A204.1 (cell line): ENCODE measurements around the gene SEC31B.

ENCODE experiments used
- FAIRE-seq: peaks from 2 replicates; lab custom pipeline; 2012; peaks lifted over from hg19 to GRCh38; lab: Jason Lieb, UNC

Gene SEC31B

GRCh38 chr10:100489396-100489795, 30.3 kb downstream of the SEC31B start:
- FAIRE-seq = no peak

DNA sequence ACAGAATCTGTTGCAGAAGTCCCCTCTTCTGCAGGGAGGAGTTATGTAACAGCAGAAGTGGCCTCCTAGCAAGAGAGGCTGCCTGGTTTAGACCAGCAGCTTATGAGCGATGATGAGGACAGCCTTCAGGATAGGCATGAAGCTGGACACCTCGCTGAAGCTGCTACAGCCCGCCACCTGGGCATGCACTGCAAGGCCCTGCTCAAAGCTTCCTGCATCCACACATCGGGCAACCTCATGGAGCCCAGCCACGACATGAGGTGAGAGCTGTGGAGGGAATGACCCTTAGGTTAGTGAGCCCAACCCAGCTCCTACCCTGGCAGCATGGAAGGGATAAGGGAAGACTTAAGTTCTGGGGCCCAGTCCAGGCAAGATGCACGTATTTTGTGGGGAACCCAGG, 32.1 kb downstream of the SEC31B start:
- FAIRE-seq = no peak

DNA sequence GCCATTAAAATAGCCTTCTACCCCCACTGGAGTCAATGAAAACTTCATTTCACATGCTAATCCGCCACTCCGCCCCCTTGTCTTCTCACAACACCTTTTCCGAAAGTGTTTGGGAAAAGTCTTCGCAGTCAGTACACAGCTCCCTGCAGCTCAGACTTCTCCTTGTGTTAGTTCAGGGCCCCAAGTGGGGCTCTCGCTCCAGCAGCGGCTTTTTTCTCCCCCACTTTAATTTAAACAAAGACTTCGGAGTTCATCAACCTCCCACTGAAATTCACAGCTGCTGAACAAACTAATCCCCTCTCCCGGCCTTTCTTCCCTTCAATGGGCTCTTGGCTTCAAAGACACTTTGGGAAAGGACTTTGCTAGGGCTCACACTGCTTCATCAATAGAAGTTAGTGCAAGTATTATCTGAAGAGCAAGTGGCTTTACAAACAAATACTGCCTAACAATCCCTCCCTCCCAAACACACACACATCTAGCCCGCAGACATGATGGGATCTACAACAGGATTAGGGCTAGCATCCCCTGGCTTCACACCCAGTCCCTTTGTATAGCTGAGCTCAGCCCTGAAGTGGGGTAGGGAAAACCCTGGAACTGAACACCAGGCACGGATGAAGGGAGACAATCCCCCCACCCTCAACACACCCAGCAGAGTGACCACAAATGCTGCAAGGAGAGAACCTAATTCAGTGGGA, 33.7 kb downstream of the SEC31B start:
- FAIRE-seq = no peak

DNA sequence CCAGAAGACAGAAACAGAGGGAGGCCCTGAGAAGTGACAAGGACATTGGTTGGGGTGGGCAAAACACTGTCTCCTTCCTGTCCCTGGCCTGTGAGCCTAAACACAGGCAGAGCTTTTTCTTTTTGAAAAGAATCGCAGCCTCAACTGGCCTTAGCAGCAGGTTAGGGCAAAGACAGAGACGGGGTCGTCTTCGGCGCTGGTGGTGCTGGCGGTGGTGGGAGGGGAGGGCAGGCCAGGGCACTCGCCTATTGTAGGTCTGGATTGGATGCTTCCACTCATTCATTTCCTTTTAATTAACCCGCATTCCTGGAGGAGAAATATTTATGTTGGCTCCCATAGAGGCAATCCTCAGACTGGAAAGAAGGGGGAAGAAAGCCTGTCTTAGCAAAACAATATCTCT, 34.3 kb downstream of the SEC31B start:
- FAIRE-seq = no peak

DNA sequence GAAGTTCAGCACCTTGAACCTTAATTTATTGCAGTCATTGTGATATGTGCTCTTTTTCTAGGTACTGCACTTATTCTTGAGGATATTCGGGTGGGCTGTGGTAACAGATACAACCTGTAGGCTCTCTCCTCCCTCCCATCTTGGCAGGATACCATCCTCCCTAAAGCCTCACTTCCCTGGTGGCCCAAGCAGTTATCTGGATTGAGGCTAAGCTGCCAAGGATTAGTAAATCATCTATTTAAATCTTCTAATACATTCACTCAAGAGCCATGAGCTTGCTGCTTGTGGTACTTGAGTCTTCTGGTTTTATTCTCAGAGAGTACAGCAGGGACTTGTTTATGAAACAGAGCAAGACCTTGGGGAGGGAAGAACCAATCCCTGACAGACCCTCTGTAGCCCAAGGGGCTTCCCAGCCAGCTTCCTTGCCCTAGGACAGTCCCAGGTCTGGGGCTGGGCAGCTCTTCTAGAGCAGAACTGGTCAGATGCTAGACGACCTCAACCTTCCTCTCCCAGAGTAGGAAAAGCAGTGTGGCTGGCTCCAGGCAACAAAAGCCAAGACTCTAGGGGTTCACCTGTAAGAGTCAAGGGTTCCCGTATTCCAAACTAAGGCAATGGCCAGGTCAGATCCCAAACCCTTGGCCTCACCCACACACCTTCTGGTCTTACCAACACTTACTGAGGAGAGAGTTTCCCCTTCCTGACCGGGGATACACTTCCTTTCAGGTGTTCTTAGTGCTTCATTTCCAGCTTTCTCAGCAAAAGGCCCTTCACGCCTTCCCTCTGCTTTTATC, 35.6 kb downstream of the SEC31B start:
- FAIRE-seq = no peak

- no peak for FAIRE-seq
Measured at GRCh38 chr10:100482834-100483185, 36.9 kb downstream of the SEC31B start.

- FAIRE-seq = no peak
Measured at GRCh38 chr10:100482181-100482833, 37.4 kb downstream of the SEC31B start.

DNA sequence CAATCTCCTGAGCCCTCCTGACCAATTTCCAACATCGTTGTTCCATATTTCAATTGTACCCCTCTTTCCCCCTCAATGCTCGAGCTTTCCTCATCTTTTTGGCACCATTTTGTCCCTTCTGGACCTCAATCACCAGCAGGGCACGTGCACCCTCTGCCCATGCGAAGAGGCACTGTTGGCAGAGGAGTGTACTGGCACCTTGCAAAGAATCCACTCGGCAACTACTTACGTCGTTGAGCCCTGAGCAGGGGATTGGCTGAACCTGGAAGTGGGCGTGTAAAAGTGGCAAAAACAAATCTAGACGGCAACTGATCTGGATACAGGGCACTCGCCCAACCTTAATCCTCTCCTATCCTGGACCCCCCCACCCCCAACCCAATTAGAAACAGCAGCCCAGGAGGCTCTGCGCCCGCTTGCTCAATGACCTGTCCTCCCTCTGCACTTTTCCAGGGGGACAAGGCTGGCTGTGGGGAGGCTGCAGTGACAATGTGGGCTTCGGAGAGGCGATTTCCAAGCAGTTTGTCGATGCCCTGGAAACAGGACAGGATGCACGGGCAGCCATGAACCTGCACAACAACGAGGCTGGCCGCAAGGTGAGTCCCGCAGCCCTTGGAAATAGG, 38.1 kb downstream of the SEC31B start:
- FAIRE-seq = peak; percentile 72

GRCh38 chr10:100480002-100480401, 39.7 kb downstream of the SEC31B start:
- no peak for FAIRE-seq

- FAIRE-seq = no peak
Measured at GRCh38 chr10:100479037-100479436, 40.6 kb downstream of the SEC31B start.

DNA sequence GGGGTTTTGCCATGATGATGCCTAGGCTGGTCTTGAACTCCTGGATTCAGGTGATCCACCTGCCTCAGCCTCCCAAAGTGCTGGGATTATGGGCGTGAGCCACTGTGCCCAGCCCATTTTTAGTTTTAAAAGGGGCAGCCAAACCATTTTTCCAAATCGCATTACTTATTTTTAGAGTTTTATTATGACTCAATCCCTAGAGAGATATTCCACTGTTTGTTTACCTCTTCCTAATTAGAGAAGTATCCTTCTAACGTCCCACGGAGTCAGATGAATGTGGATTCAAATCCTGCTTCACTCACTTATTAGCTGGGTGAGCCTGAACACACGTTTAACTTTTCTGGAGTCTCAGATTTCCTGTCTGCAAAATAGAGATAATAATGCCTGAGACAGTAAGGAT, 41.7 kb downstream of the SEC31B start:
- no peak for FAIRE-seq

DNA sequence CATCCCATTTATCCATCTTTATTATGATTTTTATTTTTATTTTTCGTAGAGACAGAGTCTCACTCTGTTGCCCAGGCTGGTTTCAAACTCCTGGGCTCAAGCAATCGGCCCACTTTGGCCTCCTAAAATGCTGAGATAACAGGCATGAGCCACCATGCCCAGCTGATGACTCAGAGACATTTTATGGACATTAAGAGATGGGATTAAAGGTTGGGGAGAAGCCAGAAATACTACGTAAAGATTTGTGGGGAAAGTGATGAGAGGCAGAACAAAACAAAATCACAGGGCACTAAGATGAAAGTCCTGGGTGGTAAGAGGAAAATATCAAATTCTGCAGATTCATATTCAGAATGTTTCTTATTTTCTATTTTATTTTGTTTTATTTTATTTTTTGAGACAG, 49.3 kb downstream of the SEC31B start:
- no peak for FAIRE-seq

GRCh38 chr10:100469756-100470155, 49.9 kb downstream of the SEC31B start:
- no peak for FAIRE-seq

DNA sequence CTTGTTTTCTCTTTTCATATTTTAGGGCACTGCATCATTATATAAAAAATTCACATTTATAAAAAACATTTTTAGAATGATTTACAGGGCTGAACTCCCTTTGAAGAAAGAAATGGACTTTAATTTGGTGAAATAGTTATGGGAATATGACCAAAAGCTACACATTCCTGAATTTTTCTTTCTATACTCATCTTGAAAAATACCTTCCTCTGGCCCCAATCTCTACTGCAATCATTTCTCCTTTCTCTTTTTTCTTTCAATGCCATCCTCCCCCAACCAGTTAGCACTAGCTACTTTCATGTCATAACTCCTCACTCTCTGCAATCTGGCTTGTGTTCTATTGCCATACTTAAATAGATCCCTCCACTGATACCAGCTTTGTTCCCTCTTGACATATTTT, 50.7 kb downstream of the SEC31B start:
- FAIRE-seq = no peak

- FAIRE-seq = no peak
Measured at GRCh38 chr10:100468322-100468721, 51.3 kb downstream of the SEC31B start.

- FAIRE-seq = no peak
Measured at GRCh38 chr10:100462709-100463108, 57.0 kb downstream of the SEC31B start, which contains the start of gene WNT8B. WNT8B (plus strand) TSS chr10:100463009; CDS start chr10:100463169, 160 bp downstream.

DNA sequence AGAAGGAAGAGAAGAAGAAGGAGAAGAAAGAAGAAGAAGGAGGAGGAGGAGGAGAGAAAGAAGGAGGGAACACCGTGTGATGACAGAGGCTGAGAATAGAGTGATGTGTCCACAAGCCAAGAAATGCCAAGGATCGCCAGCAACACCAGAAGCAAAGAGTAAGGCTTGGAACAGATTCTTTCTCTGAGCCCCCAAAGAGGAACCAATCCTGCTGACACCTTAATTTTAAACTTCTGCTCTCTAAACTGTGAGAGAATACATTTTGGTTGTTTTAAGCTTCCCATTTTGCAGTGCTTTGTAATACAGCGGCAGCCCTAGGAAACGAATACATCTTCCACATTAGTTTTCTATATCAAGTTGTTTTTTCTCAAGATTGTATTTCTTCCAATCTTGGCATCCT, 70.7 kb downstream of the SEC31B start:
- no peak for FAIRE-seq

GRCh38 chr10:100447663-100448062, 72.0 kb downstream of the SEC31B start:
- FAIRE-seq = no peak

- FAIRE-seq = no peak
Measured at GRCh38 chr10:100446130-100446761, 73.4 kb downstream of the SEC31B start.

GRCh38 chr10:100442548-100442947, 77.1 kb downstream of the SEC31B start:
- no peak for FAIRE-seq

DNA sequence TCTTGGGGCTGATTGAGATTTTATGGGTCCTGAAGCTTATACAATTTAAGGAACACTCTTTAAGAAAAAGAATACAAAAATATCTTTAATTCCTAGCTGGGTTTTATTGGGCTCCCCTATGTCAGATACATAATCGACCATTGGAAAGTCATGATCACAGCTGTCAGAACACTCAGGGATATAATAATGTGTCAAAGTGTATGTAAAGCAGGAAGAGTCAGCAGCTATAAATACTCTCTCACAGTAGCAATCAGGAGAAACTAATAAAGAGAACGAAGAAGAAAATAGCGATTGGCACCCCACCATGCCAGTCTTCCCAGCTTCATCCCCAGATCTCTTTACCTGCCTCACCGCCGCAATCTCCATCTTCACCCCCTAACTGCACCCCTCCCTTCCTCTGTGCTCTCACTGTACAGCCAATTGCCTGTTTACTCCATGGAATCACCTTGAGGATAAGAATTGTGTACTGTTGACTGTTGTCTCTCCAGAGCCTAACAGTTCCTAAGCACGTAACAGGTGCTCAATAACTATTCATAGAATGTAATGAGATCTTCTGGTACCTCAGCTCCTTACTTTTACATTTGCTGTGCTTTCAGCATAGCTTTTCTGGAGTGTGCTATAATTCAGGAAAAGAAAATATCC, 80.9 kb downstream of the SEC31B start:
- FAIRE-seq = no peak
